ENCODE results near the gene FSTL1. TPM values are rescaled to one million over a fixed set of nuclear protein-coding genes. Genes with fewer than 3 reads are reported as not detected.

Gene FSTL1
- polyA plus RNA-seq, 3 donors from 2014 or later, result 1.7 TPM; not detected in 2

GRCh38 chr3:120473896-120474675 lies 23.3 kb upstream of the FSTL1 start:
- H3K36me3 Mint-ChIP-seq, result no peaks in the 10 kb centered on the region
- peaks cover 0 to 2% (median 0%) of the 10 kb centered on the region in 6 donors for H3K9me3 Mint-ChIP-seq
- H3K4me1 Mint-ChIP-seq, result no peaks in the 10 kb centered on the region
- DNase-seq, result no peak
- H3K4me3 Mint-ChIP-seq, result no peak overlapping the region
- H3K27me3 Mint-ChIP-seq (ENCODE audit: low read depth in 3 of 3), result peaks cover 0 to 6% (median 4%) of the 10 kb centered on the region in 3 donors
- no peak overlapping the region for H3K27ac Mint-ChIP-seq

GRCh38 chr3:120473389-120473788 lies 22.6 kb upstream of the FSTL1 start:
- Mint-ChIP-seq H3K9me3 (peaks cover 0 to 2% (median 0%) of the 10 kb centered on the region in 6 donors), H3K27ac (no peak overlapping the region), H3K4me1 (no peaks in the 10 kb centered on the region), H3K36me3 (no peaks in the 10 kb centered on the region), H3K4me3 (no peak overlapping the region), H3K27me3 (ENCODE audit: low read depth in 3 of 3) (peaks cover 2 to 6% (median 4%) of the 10 kb centered on the region in 3 donors)
- DNase-seq, result no peak

GRCh38 chr3:120472121-120472844 lies 21.5 kb upstream of the FSTL1 start:
- no peak overlapping the region for H3K27ac Mint-ChIP-seq
- no peaks in the 10 kb centered on the region for H3K36me3 Mint-ChIP-seq
- no peaks in the 10 kb centered on the region for H3K4me1 Mint-ChIP-seq
- peaks cover 0 to 2% (median 0%) of the 10 kb centered on the region in 6 donors for H3K9me3 Mint-ChIP-seq
- no peak for DNase-seq
- H3K4me3 Mint-ChIP-seq, result no peak overlapping the region
- H3K27me3 Mint-ChIP-seq (ENCODE audit: low read depth in 3 of 3), result peaks cover 2 to 8% (median 5%) of the 10 kb centered on the region in 3 donors

- no peak for DNase-seq
- Mint-ChIP-seq H3K4me1 (no peaks in the 10 kb centered on the region), H3K36me3 (no peaks in the 10 kb centered on the region), H3K9me3 (peaks cover 0 to 2% (median 0%) of the 10 kb centered on the region in 6 donors), H3K27ac (no peak overlapping the region), H3K27me3 (ENCODE audit: low read depth in 3 of 3) (peaks cover 2 to 8% (median 5%) of the 10 kb centered on the region in 3 donors), H3K4me3 (no peak overlapping the region)
Measured at GRCh38 chr3:120471643-120472042, 20.9 kb upstream of the FSTL1 start.

GRCh38 chr3:120470870-120471269 lies 20.1 kb upstream of the FSTL1 start:
- Mint-ChIP-seq H3K36me3 (no peaks in the 10 kb centered on the region), H3K27me3 (ENCODE audit: low read depth in 3 of 3) (peaks cover 2 to 8% (median 5%) of the 10 kb centered on the region in 3 donors)

GRCh38 chr3:120469882-120470301 lies 19.1 kb upstream of the FSTL1 start:
- H3K36me3 Mint-ChIP-seq, result no peaks in the 10 kb centered on the region
- H3K27me3 Mint-ChIP-seq (ENCODE audit: low read depth in 3 of 3), result peaks cover 2 to 8% (median 5%) of the 10 kb centered on the region in 3 donors
- H3K27ac Mint-ChIP-seq, result no peak overlapping the region
- no peaks in the 10 kb centered on the region for H3K4me1 Mint-ChIP-seq
- H3K4me3 Mint-ChIP-seq, result no peak overlapping the region
- peaks cover 0 to 2% (median 0%) of the 10 kb centered on the region in 6 donors for H3K9me3 Mint-ChIP-seq
- DNase-seq, result no peak

More at GRCh38 chr3:120470870-120471269, 20.1 kb upstream of the FSTL1 start:
- Mint-ChIP-seq H3K9me3 (peaks cover 0 to 2% (median 0%) of the 10 kb centered on the region in 6 donors), H3K27ac (no peak overlapping the region), H3K4me3 (no peak overlapping the region), H3K4me1 (no peaks in the 10 kb centered on the region)
- no peak for DNase-seq

GRCh38 chr3:120469440-120469839 lies 18.6 kb upstream of the FSTL1 start:
- Mint-ChIP-seq H3K4me3 (no peak overlapping the region), H3K9me3 (peaks cover 0 to 2% (median 0%) of the 10 kb centered on the region in 6 donors), H3K36me3 (no peaks in the 10 kb centered on the region), H3K27ac (no peak overlapping the region), H3K27me3 (ENCODE audit: low read depth in 3 of 3) (peaks cover 2 to 5% (median 5%) of the 10 kb centered on the region in 3 donors), H3K4me1 (no peaks in the 10 kb centered on the region)
- no peak for DNase-seq

GRCh38 chr3:120468635-120469295 lies 18.0 kb upstream of the FSTL1 start:
- no peaks in the 10 kb centered on the region for H3K4me1 Mint-ChIP-seq
- H3K36me3 Mint-ChIP-seq, result no peaks in the 10 kb centered on the region
- no peak overlapping the region for H3K4me3 Mint-ChIP-seq
- H3K27me3 Mint-ChIP-seq (ENCODE audit: low read depth in 3 of 3), result peaks cover 2 to 5% (median 5%) of the 10 kb centered on the region in 3 donors
- H3K9me3 Mint-ChIP-seq, result peaks cover 0 to 2% (median 0%) of the 10 kb centered on the region in 6 donors
- DNase-seq, result no peak
- no peak overlapping the region for H3K27ac Mint-ChIP-seq

GRCh38 chr3:120462409-120462959 lies 11.7 kb upstream of the FSTL1 start:
- peaks cover 2 to 6% (median 5%) of the 10 kb centered on the region in 3 donors for H3K27me3 Mint-ChIP-seq (ENCODE audit: low read depth in 3 of 3)
- H3K4me3 Mint-ChIP-seq, result no peak overlapping the region

GRCh38 chr3:120461416-120461815 lies 10.6 kb upstream of the FSTL1 start:
- Mint-ChIP-seq H3K36me3 (no peaks in the 10 kb centered on the region), H3K27me3 (ENCODE audit: low read depth in 3 of 3) (peaks cover 2 to 6% (median 5%) of the 10 kb centered on the region in 3 donors), H3K27ac (no peak overlapping the region), H3K4me3 (no peak overlapping the region), H3K9me3 (no peaks in the 10 kb centered on the region), H3K4me1 (peaks cover 5 to 13% of the 10 kb centered on the region in 2 donors)
- no peak for DNase-seq

More at GRCh38 chr3:120462409-120462959, 11.7 kb upstream of the FSTL1 start:
- Mint-ChIP-seq H3K27ac (no peak overlapping the region), H3K4me1 (peaks cover 5 to 13% of the 10 kb centered on the region in 2 donors), H3K36me3 (no peaks in the 10 kb centered on the region), H3K9me3 (no peaks in the 10 kb centered on the region)
- DNase-seq, result no peak

GRCh38 chr3:120460862-120461261 lies 10.1 kb upstream of the FSTL1 start:
- Mint-ChIP-seq H3K27me3 (ENCODE audit: low read depth in 3 of 3) (peaks cover 2 to 6% (median 5%) of the 10 kb centered on the region in 3 donors), H3K4me3 (no peak overlapping the region), H3K27ac (no peak overlapping the region), H3K9me3 (no peaks in the 10 kb centered on the region), H3K36me3 (no peaks in the 10 kb centered on the region), H3K4me1 (peaks cover 5 to 13% of the 10 kb centered on the region in 2 donors)
- no peak for DNase-seq

GRCh38 chr3:120460181-120460790 lies 9.5 kb upstream of the FSTL1 start:
- no peak overlapping the region for H3K4me3 Mint-ChIP-seq
- no peak overlapping the region for H3K27ac Mint-ChIP-seq
- peaks cover 2 to 9% (median 5%) of the 10 kb centered on the region in 3 donors for H3K27me3 Mint-ChIP-seq (ENCODE audit: low read depth in 3 of 3)
- H3K36me3 Mint-ChIP-seq, result no peaks in the 10 kb centered on the region
- H3K4me1 Mint-ChIP-seq, result peaks cover 5 to 13% of the 10 kb centered on the region in 2 donors
- H3K9me3 Mint-ChIP-seq, result no peaks in the 10 kb centered on the region
- DNase-seq, result no peak

GRCh38 chr3:120459196-120459595 lies 8.4 kb upstream of the FSTL1 start:
- Mint-ChIP-seq H3K27me3 (ENCODE audit: low read depth in 3 of 3) (peaks cover 2 to 9% (median 5%) of the 10 kb centered on the region in 3 donors), H3K27ac (no peak overlapping the region), H3K36me3 (no peaks in the 10 kb centered on the region), H3K4me1 (peaks cover 5 to 13% of the 10 kb centered on the region in 2 donors), H3K4me3 (no peak overlapping the region), H3K9me3 (no peaks in the 10 kb centered on the region)
- no peak for DNase-seq

Data from immature natural killer cell (primary cell).